ENCODE data around the gene SPOCK1.

SPOCK1 gene

DNA sequence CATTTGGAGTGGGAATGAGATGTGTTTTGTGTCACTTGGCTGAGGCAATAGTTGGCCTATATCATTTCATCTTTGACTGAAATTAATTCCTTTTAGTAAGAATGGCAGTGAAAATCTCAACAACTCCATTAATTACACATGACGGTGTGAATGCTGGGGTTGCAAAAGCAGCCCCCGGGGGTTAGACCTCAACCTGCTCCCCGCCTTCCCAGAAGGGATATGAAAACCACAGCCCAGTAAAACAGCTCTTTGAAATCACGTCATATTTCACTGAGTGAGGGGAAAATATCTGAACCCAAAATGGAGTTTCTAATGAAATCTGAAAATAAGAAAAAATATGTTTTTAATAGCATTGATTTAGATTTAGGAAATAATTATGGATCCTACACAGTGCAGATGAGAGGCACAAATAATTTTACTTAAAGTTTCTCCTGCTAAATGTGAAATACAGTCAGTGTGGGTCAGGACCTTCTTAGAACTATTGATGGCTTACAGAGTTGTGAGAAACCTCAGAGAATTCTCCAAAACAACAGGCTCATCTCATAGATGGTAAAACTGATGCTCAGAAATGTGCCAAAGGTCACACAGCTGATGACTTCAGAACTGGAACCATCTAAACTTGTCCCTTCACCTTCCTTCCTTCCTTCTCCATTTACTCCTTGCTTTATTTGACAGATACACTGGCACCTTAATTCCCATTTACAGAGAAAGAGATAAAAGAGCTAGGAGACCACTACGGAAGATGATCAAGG is 96.5 kb downstream of the SPOCK1 start:
- TF ChIP-seq, protein P1, sequence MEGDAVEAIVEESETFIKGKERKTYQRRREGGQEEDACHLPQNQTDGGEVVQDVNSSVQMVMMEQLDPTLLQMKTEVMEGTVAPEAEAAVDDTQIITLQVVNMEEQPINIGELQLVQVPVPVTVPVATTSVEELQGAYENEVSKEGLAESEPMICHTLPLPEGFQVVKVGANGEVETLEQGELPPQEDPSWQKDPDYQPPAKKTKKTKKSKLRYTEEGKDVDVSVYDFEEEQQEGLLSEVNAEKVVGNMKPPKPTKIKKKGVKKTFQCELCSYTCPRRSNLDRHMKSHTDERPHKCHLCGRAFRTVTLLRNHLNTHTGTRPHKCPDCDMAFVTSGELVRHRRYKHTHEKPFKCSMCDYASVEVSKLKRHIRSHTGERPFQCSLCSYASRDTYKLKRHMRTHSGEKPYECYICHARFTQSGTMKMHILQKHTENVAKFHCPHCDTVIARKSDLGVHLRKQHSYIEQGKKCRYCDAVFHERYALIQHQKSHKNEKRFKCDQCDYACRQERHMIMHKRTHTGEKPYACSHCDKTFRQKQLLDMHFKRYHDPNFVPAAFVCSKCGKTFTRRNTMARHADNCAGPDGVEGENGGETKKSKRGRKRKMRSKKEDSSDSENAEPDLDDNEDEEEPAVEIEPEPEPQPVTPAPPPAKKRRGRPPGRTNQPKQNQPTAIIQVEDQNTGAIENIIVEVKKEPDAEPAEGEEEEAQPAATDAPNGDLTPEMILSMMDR (IDR thresholded peaks at IDR 0.05; ENCODE audit: borderline replicate concordance, insufficient read depth, low read depth, low read length), result no peak
- H3K4me3 ChIP-seq (ENCODE audit: low read depth, low read length), result no peak overlapping the region

DNA sequence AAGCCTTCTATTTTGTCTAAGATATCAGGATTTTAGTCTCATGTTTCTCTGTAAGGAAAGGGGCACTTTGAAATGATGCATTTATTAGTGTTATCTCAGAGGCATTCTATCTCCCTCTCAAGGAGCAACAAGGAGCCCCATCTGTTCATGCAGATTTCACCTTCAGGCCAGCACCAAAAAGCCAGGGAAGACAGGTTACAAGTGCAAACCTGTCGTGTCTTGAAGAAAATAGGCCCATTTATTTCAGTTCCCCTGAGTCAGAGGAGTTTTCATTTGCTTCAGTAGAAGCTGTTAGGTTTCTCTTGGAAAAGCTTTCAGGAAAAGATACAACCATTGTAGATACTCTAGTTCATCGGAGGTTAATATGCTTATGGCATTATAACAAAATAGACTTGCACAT is 97.2 kb downstream of the SPOCK1 start:
- TF ChIP-seq, protein P1 (IDR thresholded peaks at IDR 0.05; ENCODE audit: borderline replicate concordance, insufficient read depth, low read depth, low read length), result no peak

DNA sequence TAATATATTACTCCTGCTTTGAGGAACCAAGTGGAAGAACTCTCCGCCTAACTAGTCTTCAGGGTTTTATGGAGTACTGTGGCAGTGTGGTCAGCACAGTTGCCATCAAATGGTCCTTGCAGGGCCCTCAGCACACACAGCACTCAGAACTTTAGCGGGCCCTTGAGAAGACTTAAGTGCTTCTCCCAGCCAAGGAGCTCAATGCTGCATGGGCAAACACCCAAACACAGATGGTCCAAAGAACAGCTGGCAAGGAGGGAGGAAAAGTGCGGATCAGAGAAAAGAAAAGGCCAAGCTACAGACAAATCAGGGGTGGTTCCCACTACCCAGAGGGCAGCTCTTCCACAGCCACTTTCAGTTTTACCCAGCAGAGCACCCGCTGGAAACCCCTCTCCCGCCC is 98.6 kb downstream of the SPOCK1 start:
- TF ChIP-seq, protein P1 (IDR thresholded peaks at IDR 0.05; ENCODE audit: borderline replicate concordance, insufficient read depth, low read depth, low read length), result no peak

More for the DNA sequence above, 97.2 kb downstream of the SPOCK1 start:
- no peak overlapping the region for H3K4me3 ChIP-seq (ENCODE audit: low read depth, low read length)

DNA sequence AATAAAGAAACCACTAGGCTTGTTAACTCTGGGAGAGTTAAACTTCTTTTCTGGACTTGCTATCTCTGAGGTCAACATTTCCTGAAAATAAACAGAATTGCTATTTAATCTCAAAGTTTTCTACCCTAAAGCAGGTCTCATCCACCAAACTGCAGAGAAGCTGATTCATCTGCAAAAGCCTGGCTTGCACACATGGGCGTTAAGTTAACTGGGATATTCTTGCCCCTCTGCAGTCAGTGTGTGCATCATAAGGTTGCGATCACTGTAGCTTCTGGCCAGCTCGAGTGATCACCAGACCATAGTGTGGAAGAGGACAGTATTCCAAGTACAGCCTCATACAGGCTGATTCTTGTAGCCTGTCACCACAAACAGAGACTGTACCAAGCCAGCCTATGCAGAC is 99.2 kb downstream of the SPOCK1 start:
- TF ChIP-seq, protein P1 (IDR thresholded peaks at IDR 0.05; ENCODE audit: borderline replicate concordance, insufficient read depth, low read depth, low read length), result no peak
- H3K4me3 ChIP-seq (ENCODE audit: low read depth, low read length), result no peak overlapping the region

More for the DNA sequence above, 98.6 kb downstream of the SPOCK1 start:
- no peak overlapping the region for H3K4me3 ChIP-seq (ENCODE audit: low read depth, low read length)

DNA sequence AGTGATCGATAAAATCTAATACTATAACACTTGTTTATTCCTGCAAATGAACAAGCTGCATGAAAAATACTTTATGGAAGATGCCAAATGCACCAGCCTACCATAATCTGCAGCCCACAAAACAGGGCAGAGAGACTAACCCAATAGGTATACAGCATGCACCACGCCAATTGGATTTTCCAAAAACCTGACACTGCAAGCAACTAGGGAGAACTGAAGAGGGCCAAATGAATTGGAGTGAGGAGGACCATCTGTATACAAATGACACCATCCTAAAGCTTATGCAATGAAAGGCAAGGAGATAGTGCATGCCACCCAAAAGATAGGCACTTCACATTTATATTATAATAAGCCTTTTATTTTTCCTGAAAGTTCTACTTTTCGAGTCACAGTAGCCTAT is 100.4 kb downstream of the SPOCK1 start:
- TF ChIP-seq, protein P1 (IDR thresholded peaks at IDR 0.05; ENCODE audit: borderline replicate concordance, insufficient read depth, low read depth, low read length), result no peak
- H3K4me3 ChIP-seq (ENCODE audit: low read depth, low read length), result no peak overlapping the region

DNA sequence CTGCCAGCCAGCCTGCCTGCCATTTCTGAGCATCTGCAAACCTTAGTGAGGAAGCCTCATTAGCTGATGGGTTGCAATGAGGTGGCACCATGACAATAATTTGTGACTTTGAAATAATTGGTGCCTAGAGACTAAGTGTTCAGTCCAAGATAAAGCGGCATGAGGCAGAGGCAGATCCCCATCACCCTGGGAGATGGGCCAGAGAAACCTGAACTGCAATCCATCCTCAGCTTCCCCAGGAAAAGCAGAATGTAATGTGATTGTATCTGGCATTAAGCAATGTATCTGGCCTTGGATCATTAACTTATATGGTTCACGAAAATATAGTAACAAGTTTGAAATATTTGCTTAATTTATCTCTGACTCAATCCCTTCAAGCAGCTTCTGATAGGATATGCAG is 101.0 kb downstream of the SPOCK1 start:
- TF ChIP-seq, protein P1 (IDR thresholded peaks at IDR 0.05; ENCODE audit: borderline replicate concordance, insufficient read depth, low read depth, low read length), result no peak
- H3K4me3 ChIP-seq (ENCODE audit: low read depth, low read length), result no peak overlapping the region

Measured in GM12875 (cell line).